ENCODE data around the gene RPL22L1.
"Not testable (repeated sequence)": the region's sequence is repeated elsewhere in the genome, so short reads cannot be mapped to it uniquely, and the experiment has no call there.

DNA sequence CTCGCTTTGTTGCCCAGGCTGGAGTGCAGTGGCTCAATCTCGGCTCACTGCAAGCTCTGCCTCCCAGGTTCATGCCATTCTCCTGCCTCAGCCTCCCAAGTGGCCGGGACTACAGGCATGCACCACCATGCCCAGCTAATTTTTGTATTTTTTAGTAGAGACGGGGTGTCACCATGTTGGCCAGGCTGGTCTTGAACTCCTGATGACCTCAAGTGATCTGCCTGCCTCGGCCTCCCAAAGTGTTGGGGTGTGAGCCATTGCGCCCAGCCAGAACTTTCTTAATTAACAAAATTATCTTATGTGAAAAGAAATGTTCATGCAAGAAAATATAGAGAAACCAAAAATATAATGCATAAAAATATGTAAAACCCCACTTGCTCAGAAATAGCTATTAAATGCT, 7.3 kb upstream of the RPL22L1 start:
- TF ChIP-seq, protein P1, sequence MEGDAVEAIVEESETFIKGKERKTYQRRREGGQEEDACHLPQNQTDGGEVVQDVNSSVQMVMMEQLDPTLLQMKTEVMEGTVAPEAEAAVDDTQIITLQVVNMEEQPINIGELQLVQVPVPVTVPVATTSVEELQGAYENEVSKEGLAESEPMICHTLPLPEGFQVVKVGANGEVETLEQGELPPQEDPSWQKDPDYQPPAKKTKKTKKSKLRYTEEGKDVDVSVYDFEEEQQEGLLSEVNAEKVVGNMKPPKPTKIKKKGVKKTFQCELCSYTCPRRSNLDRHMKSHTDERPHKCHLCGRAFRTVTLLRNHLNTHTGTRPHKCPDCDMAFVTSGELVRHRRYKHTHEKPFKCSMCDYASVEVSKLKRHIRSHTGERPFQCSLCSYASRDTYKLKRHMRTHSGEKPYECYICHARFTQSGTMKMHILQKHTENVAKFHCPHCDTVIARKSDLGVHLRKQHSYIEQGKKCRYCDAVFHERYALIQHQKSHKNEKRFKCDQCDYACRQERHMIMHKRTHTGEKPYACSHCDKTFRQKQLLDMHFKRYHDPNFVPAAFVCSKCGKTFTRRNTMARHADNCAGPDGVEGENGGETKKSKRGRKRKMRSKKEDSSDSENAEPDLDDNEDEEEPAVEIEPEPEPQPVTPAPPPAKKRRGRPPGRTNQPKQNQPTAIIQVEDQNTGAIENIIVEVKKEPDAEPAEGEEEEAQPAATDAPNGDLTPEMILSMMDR (IDR thresholded peaks at IDR 0.05; ENCODE audit: poor library complexity) = not testable (repeated sequence)
- TF ChIP-seq EZH2 (IDR thresholded peaks at IDR 0.05; ENCODE audit: borderline replicate concordance); EZH2phosphoT487 (IDR thresholded peaks at IDR 0.05; ENCODE audit: low read depth, severe bottlenecking, unreplicated experiment): not testable (repeated sequence)
